ENCODE results near the gene MRPS6. TPM values are rescaled to one million over a fixed set of nuclear protein-coding genes. Genes with fewer than 3 reads are reported as not detected.

The MRPS6 gene
- polyA plus RNA-seq, 1 donor (not counting 4 experiments of a cell fraction or from before 2014, with no cell fraction given) = 41.5 TPM

- Histone ChIP-seq H3K27me3 (ENCODE audit: control insufficient read depth, extremely low read depth, insufficient read depth, low read length) (no peaks in the 10 kb centered on the region), H3K4me1 (ENCODE audit: control insufficient read depth, extremely low read depth, insufficient read depth, low read length) (peaks cover 5% of the 10 kb centered on the region), H3K4me2 (ENCODE audit: control insufficient read depth, extremely low read depth, insufficient read depth, low read depth, low read length) (no peak overlapping the region), H4K20me1 (ENCODE audit: control insufficient read depth, extremely low read depth, insufficient read depth, low read length) (peaks cover 3% of the 10 kb centered on the region), H3K27ac (ENCODE audit: control insufficient read depth, insufficient read depth, low read length) (no peak overlapping the region), H3K79me2 (ENCODE audit: control insufficient read depth, insufficient read depth, low read length) (peaks cover 80% of the 10 kb centered on the region), H3K9me3 (ENCODE audit: control insufficient read depth, low read depth, low read length) (no peaks in the 10 kb centered on the region), H3K4me3 (ENCODE audit: control insufficient read depth in 2 of 3, extremely low read depth in 1 of 3, insufficient read depth in 2 of 3, low read depth in 1 of 3, low read length in 3 of 3) (no peak overlapping the region), H3K9me1 (ENCODE audit: control insufficient read depth, extremely low read depth, insufficient read depth, low read length) (no peaks in the 10 kb centered on the region), H3K36me3 (ENCODE audit: control insufficient read depth in 2 of 2, extremely low read depth in 1 of 2, insufficient read depth in 2 of 2, low read length in 2 of 2) (peaks cover 0 to 5% of the 10 kb centered on the region in 2 experiments), H3K9ac (ENCODE audit: control insufficient read depth, extremely low read depth, insufficient read depth, low read length) (no peak overlapping the region), H2AFZ (ENCODE audit: control insufficient read depth, low read length) (no peak overlapping the region)
- dilution Hi-C loops (cut with MboI; ENCODE audit: extremely low pct_ligation_motif_present, low sequenced_read_pairs) = no loop called here
- FAIRE-seq = no peak
- no peak for DNase-seq (ENCODE audit: low read depth, low spot score)
- TF ChIP-seq EZH2 (IDR thresholded peaks at IDR 0.05; ENCODE audit: low read length) = no peak
- TF ChIP-seq CTCF (optimal IDR thresholded peaks at IDR 0.05 in 1 of 3, IDR thresholded peaks at IDR 0.05 in 1 of 3, conservative IDR thresholded peaks at IDR 0.05 in 1 of 3; ENCODE audit: extremely low read depth in 1 of 3, insufficient read depth in 2 of 3, low read length in 3 of 3) = no peak
Measured at GRCh38 chr21:34086887-34087306, 13.5 kb downstream of the MRPS6 start.

- Histone ChIP-seq H3K9me1 (ENCODE audit: control insufficient read depth, extremely low read depth, insufficient read depth, low read length) (no peaks in the 10 kb centered on the region), H4K20me1 (ENCODE audit: control insufficient read depth, extremely low read depth, insufficient read depth, low read length) (peaks cover 3% of the 10 kb centered on the region), H3K4me3 (ENCODE audit: control insufficient read depth in 2 of 3, extremely low read depth in 1 of 3, insufficient read depth in 2 of 3, low read depth in 1 of 3, low read length in 3 of 3) (no peak overlapping the region), H3K27me3 (ENCODE audit: control insufficient read depth, extremely low read depth, insufficient read depth, low read length) (no peaks in the 10 kb centered on the region), H3K4me2 (ENCODE audit: control insufficient read depth, extremely low read depth, insufficient read depth, low read depth, low read length) (no peak overlapping the region), H3K79me2 (ENCODE audit: control insufficient read depth, insufficient read depth, low read length) (peaks cover 69% of the 10 kb centered on the region), H3K4me1 (ENCODE audit: control insufficient read depth, extremely low read depth, insufficient read depth, low read length) (peaks cover 5% of the 10 kb centered on the region), H2AFZ (ENCODE audit: control insufficient read depth, low read length) (no peak overlapping the region), H3K27ac (ENCODE audit: control insufficient read depth, insufficient read depth, low read length) (no peak overlapping the region), H3K9me3 (ENCODE audit: control insufficient read depth, low read depth, low read length) (no peaks in the 10 kb centered on the region), H3K9ac (ENCODE audit: control insufficient read depth, extremely low read depth, insufficient read depth, low read length) (no peak overlapping the region), H3K36me3 (ENCODE audit: control insufficient read depth in 2 of 2, extremely low read depth in 1 of 2, insufficient read depth in 2 of 2, low read length in 2 of 2) (peaks cover 0 to 5% of the 10 kb centered on the region in 2 experiments)
- no peak for DNase-seq (ENCODE audit: low read depth, low spot score)
- TF ChIP-seq EZH2 (IDR thresholded peaks at IDR 0.05; ENCODE audit: low read length) (no peak), CTCF (optimal IDR thresholded peaks at IDR 0.05 in 1 of 3, IDR thresholded peaks at IDR 0.05 in 1 of 3, conservative IDR thresholded peaks at IDR 0.05 in 1 of 3; ENCODE audit: extremely low read depth in 1 of 3, insufficient read depth in 2 of 3, low read length in 3 of 3) (no peak)
- FAIRE-seq = no peak
- dilution Hi-C loops (cut with MboI; ENCODE audit: extremely low pct_ligation_motif_present, low sequenced_read_pairs) = no loop called here
Measured at GRCh38 chr21:34088752-34089151, 15.4 kb downstream of the MRPS6 start.

All from keratinocyte (primary cell).